SK-N-MC (cell line): ENCODE measurements around the gene TTC24.

ENCODE experiments used
- EZH2 ChIP-seq: fragments of 200-600 bp; sonication (generic); IDR thresholded peaks from one replicate; pipeline ENCODE4 v1.6.1; 2017; ENCODE audit warnings: antibody characterized with exemption
- POLR2AphosphoS5 ChIP-seq: IDR thresholded peaks from 2 replicates; pipeline ENCODE4 v1.6.1; 2012; ENCODE audit warnings: mild to moderate bottlenecking, low read depth, low read length, borderline replicate concordance

DNA sequence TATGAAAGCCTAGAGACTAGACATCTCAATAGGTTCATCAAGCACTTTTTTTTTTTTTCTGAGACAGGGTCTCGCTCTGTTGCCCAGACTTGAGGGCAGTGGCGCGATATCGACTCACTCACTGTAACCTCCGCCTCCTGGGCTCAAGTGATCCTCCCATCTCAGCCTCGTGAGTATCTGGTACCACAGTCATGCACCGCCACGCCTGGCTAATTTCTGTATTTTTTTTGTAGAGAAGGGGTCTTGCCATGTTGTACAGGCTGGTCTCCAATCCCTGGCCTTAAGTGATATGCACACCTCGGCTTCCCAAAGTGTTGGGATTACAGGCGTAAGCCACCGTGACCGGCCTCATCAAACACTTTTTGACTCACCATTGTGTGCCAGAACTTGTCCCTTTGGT, 22.4 kb downstream of the TTC24 start:
- TF ChIP-seq POLR2AphosphoS5 (no peak), EZH2 (no peak)
